CD14-positive monocyte (primary cell): ENCODE measurements around the gene BID. TPM values are rescaled to one million over a fixed set of nuclear protein-coding genes. Genes with fewer than 3 reads are reported as not detected.

Source experiments
- DNase-seq, 3 donors: peaks; one replicate each; pipeline ENCODE4 v3.0.0-alpha.2; 2011 to 2022
- H2AFZ ChIP-seq: 2 replicates; pipeline ENCODE4 v1.6.0; 2012; ENCODE audit warnings: mild to moderate bottlenecking, low read depth, low read length, inconsistent platforms; ENCODE audit not compliant: insufficient read depth, poor library complexity, severe bottlenecking
- H3K27ac ChIP-seq, 2 donors: 1 replicate in 1 of 2; 2 replicates in 1 of 2; pipeline ENCODE4 v1.5.1; 2012 to 2013; ENCODE audit warnings: low read length in 2 of 2, control low read depth in 1 of 2, inconsistent platforms in 1 of 2, low read depth in 1 of 2, mild to moderate bottlenecking in 1 of 2
- H3K27me3 ChIP-seq, 2 donors: one replicate each; pipeline versions ENCODE4 v1.6.0 to v1.6.1; 2011 to 2013; ENCODE audit warnings: low read length in 2 of 2; ENCODE audit not compliant: control insufficient read depth in 2 of 2, insufficient read depth in 2 of 2
- H3K36me3 ChIP-seq, 2 donors: replicated peaks in 1 of 2; 1 replicate in 1 of 2; 2 replicates in 1 of 2; pipeline versions ENCODE4 v1.5.1 to v1.6.1; 2012 to 2013; ENCODE audit warnings: low read length in 2 of 2, control low read depth in 1 of 2, inconsistent platforms in 1 of 2, mild to moderate bottlenecking in 1 of 2; ENCODE audit not compliant: insufficient read depth in 2 of 2, control insufficient read depth in 1 of 2
- H3K4me1 ChIP-seq, 2 donors: 1 replicate in 1 of 2; 2 replicates in 1 of 2; pipeline versions ENCODE4 v1.5.1 to v1.6.1; 2012 to 2013; ENCODE audit warnings: low read length in 2 of 2, control low read depth in 1 of 2, inconsistent platforms in 1 of 2, mild to moderate bottlenecking in 1 of 2, moderate library complexity in 1 of 2; ENCODE audit not compliant: insufficient read depth in 2 of 2, control insufficient read depth in 1 of 2
- H3K4me2 ChIP-seq: replicated peaks from 2 replicates; pipeline ENCODE3; 2012; ENCODE audit warnings: low read length, moderate library complexity, mild to moderate bottlenecking; ENCODE audit not compliant: poor library complexity, severe bottlenecking; ENCODE audit errors: extremely low read depth
- H3K4me3 ChIP-seq, 3 experiments: fragments of 200-600 bp in 1 of 3; sonication (generic) in 1 of 3; replicated peaks in 1 of 3; 1 replicate in 2 of 3; 2 replicates in 1 of 3; pipeline ENCODE4 v1.5.1; 2011 to 2013; ENCODE audit warnings: low read length in 3 of 3, mild to moderate bottlenecking in 3 of 3, control low read depth in 2 of 3, low read depth in 2 of 3, inconsistent platforms in 1 of 3, moderate library complexity in 1 of 3
- H3K79me2 ChIP-seq: 2 replicates; pipeline ENCODE4 v1.6.0; 2012; ENCODE audit warnings: mild to moderate bottlenecking, control low read depth, inconsistent platforms, low read length, moderate library complexity; ENCODE audit not compliant: insufficient read depth
- H3K9ac ChIP-seq: 2 replicates; pipeline ENCODE4 v1.6.0; 2017; ENCODE audit warnings: low read length, mild to moderate bottlenecking; ENCODE audit not compliant: insufficient read depth, poor library complexity, severe bottlenecking
- H3K9me3 ChIP-seq, 2 donors: replicated peaks in 1 of 2; 1 replicate in 1 of 2; 2 replicates in 1 of 2; pipeline versions ENCODE4 v1.5.1 to v1.6.1; 2012 to 2013; ENCODE audit warnings: low read length in 2 of 2, control low read depth in 1 of 2; ENCODE audit not compliant: control insufficient read depth in 1 of 2, insufficient read depth in 1 of 2
- H4K20me1 ChIP-seq: 2 replicates; pipeline ENCODE4 v1.6.0; 2012; ENCODE audit warnings: mild to moderate bottlenecking, low read length, control low read depth, moderate library complexity; ENCODE audit not compliant: insufficient read depth
- H3K27ac Mint-ChIP-seq, 7 donors: one replicate each; pipeline ENCODE4 v1.8.0; 2020; ENCODE audit warnings: mild to moderate bottlenecking in 7 of 7, mixed read lengths in 7 of 7, moderate library complexity in 6 of 7, inconsistent platforms in 2 of 7
- H3K27me3 Mint-ChIP-seq, 3 donors: one replicate each; pipeline ENCODE4 v1.8.0; 2021 to 2022; ENCODE audit warnings: low read depth in 3 of 3, mild to moderate bottlenecking in 3 of 3, mixed read lengths in 3 of 3, moderate library complexity in 3 of 3, inconsistent platforms in 1 of 3
- H3K36me3 Mint-ChIP-seq, 2 donors: one replicate each; pipeline ENCODE4 v1.8.0; 2020; ENCODE audit warnings: mixed read lengths in 2 of 2, inconsistent platforms in 1 of 2, mild to moderate bottlenecking in 1 of 2
- H3K4me1 Mint-ChIP-seq: one replicate; pipeline ENCODE4 v1.8.0; 2020; ENCODE audit warnings: mild to moderate bottlenecking, mixed read lengths
- H3K4me3 Mint-ChIP-seq, 2 donors: one replicate each; pipeline ENCODE4 v1.8.0; 2020; ENCODE audit warnings: mild to moderate bottlenecking in 2 of 2, mixed read lengths in 2 of 2, moderate library complexity in 1 of 2
- H3K9me3 Mint-ChIP-seq, 7 donors: one replicate each; pipeline ENCODE4 v1.8.0; 2020 to 2022; ENCODE audit warnings: mixed read lengths in 7 of 7, mild to moderate bottlenecking in 6 of 7, moderate library complexity in 6 of 7, inconsistent platforms in 2 of 7
- CTCF ChIP-seq: fragments of 200-600 bp; IDR thresholded peaks from one replicate; pipeline ENCODE4 v1.8.0; 2022; ENCODE audit warnings: antibody characterized with exemption, mild to moderate bottlenecking
- WGBS: methylation state at CpG from one replicate; pipeline ENCODE4 v1.1.5; 2013; ENCODE audit warnings: missing lambda C conversion rate; ENCODE audit not compliant: insufficient coverage; 5-methylcytosine and 5-hydroxymethylcytosine counted together
- intact Hi-C, 2 donors: fragments of 100-400 bp; cut with micrococcal nuclease; formaldehyde crosslinking; loops; one replicate each; pipeline versions ENCODE4 v1.15.0 to v1.15.1; 2023
- polyA plus RNA-seq, 3 donors: library from polyadenylated mRNA; depleted of rRNA in 1 of 3; unstranded in 2 of 3; stranded (reverse) in 1 of 3; fragments of 300-500 nt in 2 of 3; fragments of >200 nt in 1 of 3; fragmentation: Illumina TruSeq in 2 of 3; gene quantifications; 1 replicate in 2 of 3; 2 replicates in 1 of 3; pipeline ENCODE4 v1.2.3, GENCODE V29; 2012 to 2021

Gene BID
- polyA plus RNA-seq, 3 donors: 199 to 423 (median 391) TPM

- Histone ChIP-seq H3K4me1 (peaks cover 79 to 86% of the 10 kb centered on the region in 2 donors), H3K4me2 (peak overlapping the region; percentile 97), H3K4me3 (peak overlapping the region; percentile 91 to 95 (median 93)), H4K20me1 (peaks cover 55% of the 10 kb centered on the region), H3K9ac (peak overlapping the region; percentile 97), H3K36me3 (peaks cover 0 to 2% of the 10 kb centered on the region in 2 donors), H3K27me3 (no peaks in the 10 kb centered on the region), H2AFZ (no peak overlapping the region), H3K79me2 (peaks cover 92% of the 10 kb centered on the region), H3K9me3 (no peaks in the 10 kb centered on the region), H3K27ac (peak overlapping the region; percentile 93 to 99)
- peak in 1 of 3 donors; percentile 62 for DNase-seq
- WGBS: 78% methylated on average over 20 of the region's 21 CpGs
- no peak for TF ChIP-seq CTCF
- Mint-ChIP-seq H3K36me3 (peaks cover 11 to 40% of the 10 kb centered on the region in 2 donors), H3K4me3 (peak overlapping the region; percentile 98 to 100), H3K9me3 (peaks cover 0 to 2% (median 0%) of the 10 kb centered on the region in 7 donors), H3K27me3 (no peaks in the 10 kb centered on the region), H3K27ac (peak overlapping the region; percentile 93 to 99 (median 99)), H3K4me1 (peaks cover 74% of the 10 kb centered on the region)
- intact Hi-C loops: loop anchor here (1.0 to 10.0 kb wide), 4 partner anchors 9 to 668 kb away; no protein-coding TSS in a partner anchor
Observed at GRCh38 chr22:17772249-17772957, 1.9 kb downstream of the BID start.

GRCh38 chr22:17770180-17771077, 3.8 kb downstream of the BID start:
- 88% methylated on average over 10 of the region's 19 CpGs for WGBS
- no peaks in the 10 kb centered on the region for H3K27me3 Mint-ChIP-seq

More at GRCh38 chr22:17770180-17771077, 3.8 kb downstream of the BID start:
- peaks cover 66 to 79% of the 10 kb centered on the region in 2 donors for H3K4me1 ChIP-seq
- H2AFZ ChIP-seq: no peak overlapping the region
- H4K20me1 ChIP-seq: peaks cover 73% of the 10 kb centered on the region
- H3K4me3 ChIP-seq: peak overlapping the region in 1 of 3 experiments; percentile 55
- H3K9me3 ChIP-seq: no peaks in the 10 kb centered on the region
- Mint-ChIP-seq H3K4me1 (peaks cover 67% of the 10 kb centered on the region), H3K27ac (peak overlapping the region; percentile 93 to 99 (median 99)), H3K36me3 (peaks cover 13 to 46% of the 10 kb centered on the region in 2 donors), H3K9me3 (peaks cover 0 to 2% (median 0%) of the 10 kb centered on the region in 7 donors), H3K4me3 (peak overlapping the region; percentile 51 to 79)
- peak overlapping the region; percentile 97 for H3K4me2 ChIP-seq
- peak overlapping the region; percentile 97 for H3K9ac ChIP-seq
- intact Hi-C loops: loop anchor here (5.0 to 10.0 kb wide), 3 partner anchors 83 to 666 kb away; no protein-coding TSS in a partner anchor
- peak overlapping the region; percentile 93 to 99 for H3K27ac ChIP-seq
- TF ChIP-seq CTCF: no peak
- peaks cover 95% of the 10 kb centered on the region for H3K79me2 ChIP-seq
- DNase-seq: peak in 1 of 3 donors; percentile 51
- H3K27me3 ChIP-seq: no peaks in the 10 kb centered on the region
- H3K36me3 ChIP-seq: peaks cover 0 to 2% of the 10 kb centered on the region in 2 donors
